ENCODE data around the gene NEIL3. TPM values are rescaled to one million over a fixed set of nuclear protein-coding genes. Genes with fewer than 3 reads are reported as not detected.

NEIL3 gene
- total and polyA plus RNA-seq, 2 of the 8 experiments (the other 6 are each of a cell fraction or from before 2014, with no cell fraction given), result 5.5 to 11.0 TPM

DNA sequence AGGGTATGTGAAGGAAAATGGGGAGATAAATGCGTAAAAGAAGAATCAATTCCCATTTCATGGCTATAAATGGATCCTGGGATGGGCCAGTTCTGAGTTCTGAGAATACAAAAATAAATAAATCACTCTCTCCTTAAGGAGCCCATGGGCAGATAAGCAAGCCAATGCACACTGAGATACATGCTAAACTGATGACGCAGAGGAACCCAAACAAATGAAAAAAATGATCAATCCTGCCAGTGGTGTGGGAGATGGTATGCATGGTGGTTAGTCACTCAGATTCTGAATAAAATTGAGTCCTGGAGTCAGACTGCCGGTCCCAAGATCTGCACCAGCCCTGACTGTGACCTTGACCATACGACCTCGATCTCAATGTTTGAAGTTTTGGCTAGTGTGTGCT, 59.7 kb downstream of the NEIL3 start (continued):
- no peak for TF ChIP-seq EZH2 (IDR thresholded peaks at IDR 0.05; ENCODE audit: low read depth, low read length, severe bottlenecking)
- no peak for TF ChIP-seq SIN3A (conservative IDR thresholded peaks at IDR 0.05 in 1 of 2, IDR thresholded peaks at IDR 0.05 in 1 of 2; ENCODE audit: low read depth in 1 of 2, low read length in 2 of 2)

Data from H1 (cell line).